Keratinocyte (primary cell): ENCODE data around the gene MRM2. TPM values are rescaled to one million over a fixed set of nuclear protein-coding genes. Genes with fewer than 3 reads are reported as not detected.
A peak's percentile ranks its signal among the peaks of the same experiment; 100 is the strongest.

ENCODE experiments used
- DNase-seq: peaks from one replicate; pipeline ENCODE4 v3.0.0-alpha.2; 2011; ENCODE audit warnings: low read depth, missing footprints, low spot score
- FAIRE-seq: peaks from 2 replicates; lab custom pipeline; 2011; peaks lifted over from hg19 to GRCh38; lab: Jason Lieb, UNC
- H2AFZ ChIP-seq: 2 replicates; pipeline ENCODE4 v1.6.0; 2012; ENCODE audit warnings: low read length, control low read depth, inconsistent platforms; ENCODE audit not compliant: control insufficient read depth
- H3K27ac ChIP-seq: 2 replicates; pipeline ENCODE4 v1.5.1; 2011; ENCODE audit warnings: low read length; ENCODE audit not compliant: control insufficient read depth, insufficient read depth
- H3K27me3 ChIP-seq: 3 replicates; pipeline ENCODE4 v1.6.0; 2011; ENCODE audit warnings: low read length; ENCODE audit not compliant: control insufficient read depth, insufficient read depth; ENCODE audit errors: extremely low read depth
- H3K36me3 ChIP-seq, 2 experiments: 2 replicates in 1 of 2; 3 replicates in 1 of 2; pipeline ENCODE4 v1.5.1; 2011; ENCODE audit warnings: low read length in 2 of 2, mild to moderate bottlenecking in 1 of 2; ENCODE audit not compliant: control insufficient read depth in 2 of 2, insufficient read depth in 2 of 2; ENCODE audit errors: extremely low read depth in 1 of 2
- H3K4me1 ChIP-seq: 3 replicates; pipeline ENCODE4 v1.5.1; 2011; ENCODE audit warnings: low read length; ENCODE audit not compliant: control insufficient read depth, insufficient read depth; ENCODE audit errors: extremely low read depth
- H3K4me2 ChIP-seq: 3 replicates; pipeline ENCODE4 v1.6.0; 2011; ENCODE audit warnings: low read depth, low read length; ENCODE audit not compliant: control insufficient read depth, insufficient read depth; ENCODE audit errors: extremely low read depth
- H3K4me3 ChIP-seq, 3 experiments: fragments of 200-600 bp in 1 of 3; sonication (generic) in 1 of 3; 2 replicates in 2 of 3; 3 replicates in 1 of 3; pipeline ENCODE4 v1.5.1; 2011 to 2016; ENCODE audit warnings: low read length in 3 of 3, mild to moderate bottlenecking in 3 of 3, control low read depth in 2 of 3, inconsistent platforms in 1 of 3, low read depth in 1 of 3, mixed read lengths in 1 of 3, mixed run types in 1 of 3, moderate library complexity in 1 of 3; ENCODE audit not compliant: control insufficient read depth in 2 of 3, insufficient read depth in 2 of 3; ENCODE audit errors: extremely low read depth in 1 of 3
- H3K79me2 ChIP-seq: 2 replicates; pipeline ENCODE4 v1.6.0; 2012; ENCODE audit warnings: low read length; ENCODE audit not compliant: control insufficient read depth, insufficient read depth
- H3K9ac ChIP-seq: 3 replicates; pipeline ENCODE4 v1.6.0; 2011; ENCODE audit warnings: low read length; ENCODE audit not compliant: control insufficient read depth, insufficient read depth; ENCODE audit errors: extremely low read depth
- H3K9me1 ChIP-seq: 3 replicates; pipeline ENCODE4 v1.6.0; 2011; ENCODE audit warnings: low read length; ENCODE audit not compliant: control insufficient read depth, insufficient read depth; ENCODE audit errors: extremely low read depth
- H3K9me3 ChIP-seq: 2 replicates; pipeline ENCODE4 v1.5.1; 2012; ENCODE audit warnings: low read depth, low read length; ENCODE audit not compliant: control insufficient read depth
- H4K20me1 ChIP-seq: 3 replicates; pipeline ENCODE4 v1.6.0; 2011; ENCODE audit warnings: low read length; ENCODE audit not compliant: control insufficient read depth, insufficient read depth; ENCODE audit errors: extremely low read depth
- CTCF ChIP-seq, 3 experiments: IDR thresholded peaks in 1 of 3; conservative IDR thresholded peaks in 1 of 3; optimal IDR thresholded peaks in 1 of 3; 2 replicates in 2 of 3; 3 replicates in 1 of 3; pipeline versions ENCODE3 to v1.5.1; 2011; ENCODE audit warnings: low read length in 3 of 3, mild to moderate bottlenecking in 3 of 3, moderate library complexity in 2 of 3, control low read depth in 1 of 3, inconsistent platforms in 1 of 3; ENCODE audit not compliant: insufficient read depth in 2 of 3; ENCODE audit errors: extremely low read depth in 1 of 3
- EZH2 ChIP-seq: IDR thresholded peaks from one replicate; pipeline ENCODE4 v1.6.1; 2012; ENCODE audit warnings: inconsistent platforms, mild to moderate bottlenecking, low read length, moderate library complexity
- dilution Hi-C: fragments of 300-500 bp; cut with MboI; formaldehyde crosslinking; loops from one replicate; pipeline ENCODE4 v1.7.0; 2020; ENCODE audit warnings: low sequenced_read_pairs; ENCODE audit not compliant: extremely low pct_ligation_motif_present
- polyA plus RNA-seq, 5 experiments: library from polyadenylated mRNA; depleted of rRNA in 3 of 5; stranded (reverse) in 3 of 5; stranded (forward) in 1 of 5; unstranded in 1 of 5; fragments of >200 nt; gene quantifications; 1 replicate in 1 of 5; 2 replicates in 3 of 5; 3 replicates in 1 of 5; pipeline versions ENCODE4 v1.2.1 to v1.2.3, GENCODE V29; 2011 to 2012; ENCODE audit warnings: missing spikeins in 2 of 5, low read depth in 1 of 5, low replicate concordance in 1 of 5

The MRM2 gene
- polyA plus RNA-seq, 1 donor (not counting 4 experiments of a cell fraction or from before 2014, with no cell fraction given), result 21.5 TPM

GRCh38 chr7:2249744-2250323 lies 7.8 kb upstream of the MRM2 start:
- Histone ChIP-seq H3K4me2 (no peak overlapping the region), H3K4me1 (peaks cover 11% of the 10 kb centered on the region), H3K9me1 (no peaks in the 10 kb centered on the region), H4K20me1 (no peaks in the 10 kb centered on the region), H2AFZ (no peak overlapping the region), H3K9ac (no peak overlapping the region), H3K36me3 (peaks cover 2 to 6% of the 10 kb centered on the region in 2 experiments), H3K9me3 (no peaks in the 10 kb centered on the region), H3K27ac (no peak overlapping the region), H3K27me3 (no peaks in the 10 kb centered on the region), H3K4me3 (no peak overlapping the region), H3K79me2 (no peaks in the 10 kb centered on the region)
- TF ChIP-seq EZH2 (no peak), CTCF (optimal IDR thresholded peaks at IDR 0.05 in 1 of 3, IDR thresholded peaks at IDR 0.05 in 1 of 3, conservative IDR thresholded peaks at IDR 0.05 in 1 of 3; ENCODE audit: extremely low read depth in 1 of 3, insufficient read depth in 2 of 3, low read length in 3 of 3) (no peak)
- dilution Hi-C loops, result no loop called here
- no peak for FAIRE-seq
- no peak for DNase-seq

- Histone ChIP-seq H3K4me3 (no peak overlapping the region), H3K36me3 (peaks cover 0 to 6% of the 10 kb centered on the region in 2 experiments), H3K9me3 (no peaks in the 10 kb centered on the region), H3K4me2 (no peak overlapping the region), H3K79me2 (no peaks in the 10 kb centered on the region), H3K9ac (peak overlapping the region; percentile 35), H2AFZ (peak overlapping the region; percentile 69), H4K20me1 (no peaks in the 10 kb centered on the region), H3K27ac (peak overlapping the region; percentile 6), H3K27me3 (no peaks in the 10 kb centered on the region), H3K4me1 (peaks cover 11% of the 10 kb centered on the region), H3K9me1 (no peaks in the 10 kb centered on the region)
- TF ChIP-seq CTCF (optimal IDR thresholded peaks at IDR 0.05 in 1 of 3, IDR thresholded peaks at IDR 0.05 in 1 of 3, conservative IDR thresholded peaks at IDR 0.05 in 1 of 3; ENCODE audit: extremely low read depth in 1 of 3, insufficient read depth in 2 of 3, low read length in 3 of 3) (peak in 1 of 3 experiments; percentile 16), EZH2 (no peak)
- dilution Hi-C loops, result no loop called here
- no peak for DNase-seq
- FAIRE-seq, result no peak
These were observed 7.1 kb upstream of the MRM2 start for GRCh38 chr7:2248984-2249694.
